Eye (tissue), 1 donor: ENCODE data around the gene CPN2.

Experiments used
- DNase-seq: peaks from one replicate; pipeline ENCODE4 v3.0.0-alpha.2; 2015

The CPN2 gene

GRCh38 chr3:194350726-194351071 is 429 bp downstream of the CPN2 start:
- no peak for DNase-seq

GRCh38 chr3:194348354-194348753 is 2.8 kb downstream of the CPN2 start:
- DNase-seq = no peak

- DNase-seq = no peak
Observed at GRCh38 chr3:194346621-194347020, 4.5 kb downstream of the CPN2 start.

GRCh38 chr3:194346035-194346434 is 5.1 kb downstream of the CPN2 start:
- no peak for DNase-seq

GRCh38 chr3:194344012-194344411 is 7.1 kb downstream of the CPN2 start:
- DNase-seq = peak; percentile 90

- DNase-seq = no peak
Observed at GRCh38 chr3:194343561-194343893, 7.6 kb downstream of the CPN2 start.

- no peak for DNase-seq
Observed at GRCh38 chr3:194342861-194343560, 8.1 kb downstream of the CPN2 start.

GRCh38 chr3:194340757-194341400 is 10.2 kb downstream of the CPN2 start:
- no peak for DNase-seq

- DNase-seq = no peak
Observed at GRCh38 chr3:194339840-194340239, 11.3 kb downstream of the CPN2 start.

- no peak for DNase-seq
Observed at GRCh38 chr3:194339356-194339755, 11.8 kb downstream of the CPN2 start.

GRCh38 chr3:194337965-194338753 is 13.0 kb downstream of the CPN2 start:
- no peak for DNase-seq

GRCh38 chr3:194336601-194337355 is 14.3 kb downstream of the CPN2 start:
- no peak for DNase-seq

- no peak for DNase-seq
Observed at GRCh38 chr3:194333981-194334320, 17.2 kb downstream of the CPN2 start.

- peak; percentile 95 for DNase-seq
Observed at GRCh38 chr3:194333212-194333980, 17.7 kb downstream of the CPN2 start.

- DNase-seq = no peak
Observed at GRCh38 chr3:194332858-194333211, 18.3 kb downstream of the CPN2 start.

GRCh38 chr3:194330579-194330978 is 20.5 kb downstream of the CPN2 start:
- DNase-seq = no peak

GRCh38 chr3:194330160-194330559 is 21.0 kb downstream of the CPN2 start:
- no peak for DNase-seq

GRCh38 chr3:194329583-194329965 is 21.6 kb downstream of the CPN2 start:
- no peak for DNase-seq

GRCh38 chr3:194328942-194329582 is 22.1 kb downstream of the CPN2 start:
- no peak for DNase-seq

- peak; percentile 81 for DNase-seq
Observed at GRCh38 chr3:194328053-194328657, 23.0 kb downstream of the CPN2 start.

GRCh38 chr3:194327218-194328052 is 23.7 kb downstream of the CPN2 start:
- peak; percentile 78 for DNase-seq
